ENCODE data around the gene KATNB1.
"Not testable (repeated sequence)": the region's sequence is repeated elsewhere in the genome, so short reads cannot be mapped to it uniquely, and the experiment has no call there.

KATNB1 gene

GRCh38 chr16:57788252-57788841 is 52.8 kb downstream of the KATNB1 start:
- CTCF ChIA-PET: no interaction called here
- TF ChIP-seq L3MBTL2 (conservative IDR thresholded peaks at IDR 0.05) (no peak), SUZ12 (IDR thresholded peaks at IDR 0.05) (no peak), SP1 (IDR thresholded peaks at IDR 0.05) (no peak), FOXK2 (IDR thresholded peaks at IDR 0.05) (no peak), CTBP1 (IDR thresholded peaks at IDR 0.05; ENCODE audit: borderline replicate concordance) (no peak), ELF4 (IDR thresholded peaks at IDR 0.05) (no peak), FOXM1 (IDR thresholded peaks at IDR 0.05; ENCODE audit: borderline replicate concordance) (no peak), ARNT (IDR thresholded peaks at IDR 0.05) (no peak), BHLHE40 (IDR thresholded peaks at IDR 0.05; ENCODE audit: borderline replicate concordance) (no peak)
- POLR2A ChIA-PET: interaction anchor here (1.5 kb wide), 1 partner anchor 53 kb away, joined by 3 read pairs; no protein-coding TSS in a partner anchor
- DNase-seq (ENCODE audit: extremely low spot score): no peak

GRCh38 chr16:57788951-57789350 is 53.4 kb downstream of the KATNB1 start:
- TF ChIP-seq ZNF384 (IDR thresholded peaks at IDR 0.05) (no peak), BHLHE40 (IDR thresholded peaks at IDR 0.05; ENCODE audit: borderline replicate concordance) (no peak), SUZ12 (IDR thresholded peaks at IDR 0.05) (no peak), NFRKB (IDR thresholded peaks at IDR 0.05) (no peak), FOXA1 (IDR thresholded peaks at IDR 0.05) (no peak), SP1 (IDR thresholded peaks at IDR 0.05) (no peak), FOXK2 (IDR thresholded peaks at IDR 0.05) (no peak)
- CTCF ChIA-PET: no interaction called here
- POLR2A ChIA-PET: no interaction called here
- DNase-seq (ENCODE audit: extremely low spot score): no peak

- TF ChIP-seq L3MBTL2 (conservative IDR thresholded peaks at IDR 0.05): no peak
- TF ChIP-seq NFRKB (IDR thresholded peaks at IDR 0.05): no peak
- no peak for TF ChIP-seq SP1 (IDR thresholded peaks at IDR 0.05)
- no peak for TF ChIP-seq LEF1 (IDR thresholded peaks at IDR 0.05; ENCODE audit: borderline replicate concordance)
- no peak for TF ChIP-seq HDGF (IDR thresholded peaks at IDR 0.05; ENCODE audit: borderline replicate concordance)
- no peak for TF ChIP-seq CTBP1 (IDR thresholded peaks at IDR 0.05; ENCODE audit: borderline replicate concordance)
- TF ChIP-seq ARNT (IDR thresholded peaks at IDR 0.05): no peak
- no peak for TF ChIP-seq FOXK2 (IDR thresholded peaks at IDR 0.05)
- TF ChIP-seq FOXA1 (IDR thresholded peaks at IDR 0.05): no peak
- TF ChIP-seq ZNF384 (IDR thresholded peaks at IDR 0.05): no peak
- TF ChIP-seq ELF4 (IDR thresholded peaks at IDR 0.05): no peak
- TF ChIP-seq SUZ12 (IDR thresholded peaks at IDR 0.05): no peak
- no peak for TF ChIP-seq PKNOX1 (IDR thresholded peaks at IDR 0.05)
- TF ChIP-seq FOXM1 (IDR thresholded peaks at IDR 0.05; ENCODE audit: borderline replicate concordance): no peak
- TF ChIP-seq TARDBP (IDR thresholded peaks at IDR 0.05): no peak
- TF ChIP-seq BHLHE40 (IDR thresholded peaks at IDR 0.05; ENCODE audit: borderline replicate concordance): no peak
- ChIA-PET CTCF (no interaction called here), POLR2A (no interaction called here)
- no peak for DNase-seq (ENCODE audit: extremely low spot score)
Observed at GRCh38 chr16:57791195-57791892, 55.8 kb downstream of the KATNB1 start.

- CTCF ChIA-PET: interaction anchor here (0.6 kb wide), 1 partner anchor 18 kb away, joined by 7 read pairs; no protein-coding TSS in a partner anchor
- POLR2A ChIA-PET: no interaction called here
- no peak for TF ChIP-seq PKNOX1 (IDR thresholded peaks at IDR 0.05)
- no peak for TF ChIP-seq CTBP1 (IDR thresholded peaks at IDR 0.05; ENCODE audit: borderline replicate concordance)
- no peak for TF ChIP-seq BHLHE40 (IDR thresholded peaks at IDR 0.05; ENCODE audit: borderline replicate concordance)
- no peak for TF ChIP-seq ZNF384 (IDR thresholded peaks at IDR 0.05)
- TF ChIP-seq ELF4 (IDR thresholded peaks at IDR 0.05): no peak
- no peak for TF ChIP-seq HDGF (IDR thresholded peaks at IDR 0.05; ENCODE audit: borderline replicate concordance)
- TF ChIP-seq L3MBTL2 (conservative IDR thresholded peaks at IDR 0.05): no peak
- no peak for TF ChIP-seq FOXM1 (IDR thresholded peaks at IDR 0.05; ENCODE audit: borderline replicate concordance)
- TF ChIP-seq NFRKB (IDR thresholded peaks at IDR 0.05): no peak
- TF ChIP-seq SP1 (IDR thresholded peaks at IDR 0.05): no peak
- TF ChIP-seq FOXA1 (IDR thresholded peaks at IDR 0.05): no peak
- TF ChIP-seq FOXK2 (IDR thresholded peaks at IDR 0.05): no peak
- TF ChIP-seq SUZ12 (IDR thresholded peaks at IDR 0.05): no peak
- no peak for TF ChIP-seq ARNT (IDR thresholded peaks at IDR 0.05)
- TF ChIP-seq LEF1 (IDR thresholded peaks at IDR 0.05; ENCODE audit: borderline replicate concordance): no peak
- no peak for TF ChIP-seq TARDBP (IDR thresholded peaks at IDR 0.05)
- DNase-seq (ENCODE audit: extremely low spot score): no peak
Observed at GRCh38 chr16:57791893-57792461, 56.4 kb downstream of the KATNB1 start.

GRCh38 chr16:57794849-57795430 is 59.4 kb downstream of the KATNB1 start:
- DNase-seq (ENCODE audit: extremely low spot score): no peak
- ChIA-PET CTCF (interaction anchor here (0.7 to 1.7 kb wide), 6 partner anchors 8 to 68 kb away, joined by 3 to 5 read pairs (median 4); no protein-coding TSS in a partner anchor), POLR2A (no interaction called here)
- TF ChIP-seq FOXA1 (IDR thresholded peaks at IDR 0.05): no peak
- no peak for TF ChIP-seq FOXM1 (IDR thresholded peaks at IDR 0.05; ENCODE audit: borderline replicate concordance)
- no peak for TF ChIP-seq L3MBTL2 (conservative IDR thresholded peaks at IDR 0.05)

GRCh38 chr16:57795431-57795878 is 59.9 kb downstream of the KATNB1 start:
- TF ChIP-seq HDGF (IDR thresholded peaks at IDR 0.05; ENCODE audit: borderline replicate concordance): 0 out of 2 replicates have a peak, but pooled peaks have one; percentile 29
- TF ChIP-seq ZNF384 (IDR thresholded peaks at IDR 0.05): peak; percentile 55; the same call in 1 of the 2 replicates
- TF ChIP-seq ELF4 (IDR thresholded peaks at IDR 0.05): no peak
- TF ChIP-seq LEF1 (IDR thresholded peaks at IDR 0.05; ENCODE audit: borderline replicate concordance): no peak
- no peak for TF ChIP-seq SP1 (IDR thresholded peaks at IDR 0.05)
- TF ChIP-seq L3MBTL2 (conservative IDR thresholded peaks at IDR 0.05): no peak
- no peak for TF ChIP-seq ARNT (IDR thresholded peaks at IDR 0.05)
- TF ChIP-seq BHLHE40 (IDR thresholded peaks at IDR 0.05; ENCODE audit: borderline replicate concordance): no peak
- no peak for TF ChIP-seq FOXA1 (IDR thresholded peaks at IDR 0.05)
- peak; percentile 66 for DNase-seq (ENCODE audit: extremely low spot score)
- CTCF ChIA-PET: interaction anchor here (0.7 to 1.7 kb wide), 5 partner anchors 19 to 46 kb away, joined by 3 to 5 read pairs (median 3); no protein-coding TSS in a partner anchor
- POLR2A ChIA-PET: no interaction called here

- CTCF ChIA-PET: interaction anchor here (0.6 to 1.1 kb wide), 4 partner anchors 20 to 71 kb away, joined by 3 to 5 read pairs (median 4); no protein-coding TSS in a partner anchor
- DNase-seq (ENCODE audit: extremely low spot score); POLR2A ChIA-PET: not testable (repeated sequence)
Observed at GRCh38 chr16:57796014-57796413, 60.4 kb downstream of the KATNB1 start.

Measured in HEK293T (cell line).